Prostate gland (tissue), 2 donors: Measurements from ENCODE around the gene TCP1. TPM values are rescaled to one million over a fixed set of nuclear protein-coding genes. Genes with fewer than 3 reads are reported as not detected.

Experiments
- DNase-seq: peaks from one replicate; pipeline ENCODE4 v3.0.0-alpha.2; 2019; ENCODE audit warnings: low spot score
- H3K27ac ChIP-seq, 2 donors: fragments of 200-600 bp; sonication (generic); 2 replicates each; pipeline ENCODE4 v1.5.1; 2017 to 2019
- H3K27me3 ChIP-seq: fragments of 200-600 bp; sonication (generic); replicated peaks from 2 replicates; pipeline ENCODE4 v1.5.1; 2019; ENCODE audit not compliant: insufficient read depth
- H3K36me3 ChIP-seq, 2 donors: fragments of 200-600 bp; sonication (generic); 1 replicate in 1 of 2; 2 replicates in 1 of 2; pipeline versions ENCODE4 v1.5.1 to v1.8.1; 2017 to 2019
- H3K4me1 ChIP-seq: fragments of 200-600 bp; sonication (generic); replicated peaks from 2 replicates; pipeline ENCODE4 v1.5.1; 2019
- H3K4me3 ChIP-seq, 2 donors: fragments of 200-600 bp; sonication (generic); 2 replicates each; pipeline ENCODE4 v1.5.1; 2017 to 2019
- H3K9me3 ChIP-seq: fragments of 200-600 bp; sonication (generic); 2 replicates; pipeline ENCODE4 v1.5.1; 2017
- POLR2A ChIP-seq: fragments of 450-650 bp; IDR thresholded peaks from one replicate; pipeline ENCODE4 v1.6.1; 2016; ENCODE audit warnings: antibody characterized with exemption, mild to moderate bottlenecking
- POLR2AphosphoS5 ChIP-seq: sonication (generic); formaldehyde crosslinking; IDR thresholded peaks from one replicate; pipeline ENCODE4 v1.6.1; 2017; ENCODE audit warnings: antibody characterized with exemption
- WGBS: methylation state at CpG from one replicate; pipeline ENCODE4 v1.1.5; 2018; 5-methylcytosine and 5-hydroxymethylcytosine counted together
- intact Hi-C: fragments of 100-400 bp; cut with DNase I; formaldehyde crosslinking; loops from one replicate; pipeline ENCODE4 v1.14.2; 2022
- total RNA-seq, 2 donors: library from RNA; depleted of rRNA; stranded (reverse); fragments of >200 nt; gene quantifications; one replicate each; pipeline ENCODE4 v1.1.0, GENCODE V29; 2016
- TF ChIP-seq, protein P1 (sequence below), 4 experiments: fragments of 200-600 bp in 2 of 4; fragments of 450-650 bp in 2 of 4; sonication (generic) in 2 of 4; IDR thresholded peaks; 1 replicate in 3 of 4; 2 replicates in 1 of 4; pipeline ENCODE4 v1.5.1; 2016 to 2019; ENCODE audit warnings: antibody characterized with exemption in 4 of 4, mild to moderate bottlenecking in 2 of 4, moderate library complexity in 2 of 4

TCP1 gene
- 100 to 1,000 TPM; 145 to 187 TPM for total RNA-seq

DNA sequence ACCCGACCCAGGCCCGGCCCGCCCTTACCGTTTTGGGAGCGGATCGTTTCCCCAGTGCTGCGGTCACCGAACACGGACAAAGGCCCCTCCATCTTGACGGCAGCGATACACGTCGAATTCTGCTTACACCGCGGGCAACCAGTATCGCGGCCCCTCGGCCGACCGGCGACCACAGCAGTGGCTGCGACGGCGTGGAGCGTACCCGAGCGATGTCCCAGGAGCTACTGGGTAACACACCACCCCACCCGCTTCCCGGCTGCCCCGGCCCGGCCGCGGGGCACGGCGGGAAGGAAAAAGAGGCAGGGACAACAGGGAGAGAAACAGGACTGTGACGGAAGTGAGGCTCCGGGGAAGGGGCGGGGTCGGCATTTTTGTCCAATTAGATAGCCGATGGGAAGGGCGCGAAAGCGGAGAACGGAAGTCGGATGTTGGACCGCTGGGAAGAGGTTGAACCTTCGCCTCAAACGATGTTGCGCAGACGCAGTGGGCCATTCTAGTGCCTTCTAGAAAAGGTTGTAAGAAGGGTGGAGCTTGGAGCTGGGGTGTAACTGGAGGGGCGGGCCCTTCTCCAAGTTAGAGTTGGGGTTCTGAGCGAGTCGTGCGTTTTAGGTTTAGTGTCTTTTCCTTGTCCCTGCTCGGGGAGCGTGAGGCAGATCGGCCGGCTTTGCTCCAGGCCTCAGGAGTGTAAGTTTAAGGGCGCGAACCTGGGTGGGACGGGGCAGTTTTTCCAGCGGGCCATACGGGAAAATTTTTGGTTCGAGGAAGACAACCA is at the start of gene TCP1:
TCP1 (minus strand) TSS at position 226 of the 772 bp plus-strand sequence; CDS start at position 92, 134 bp downstream.
- Histone ChIP-seq H3K4me3 (peak within 1 kb of the TSS; percentile 92 to 97), H3K27ac (peak within 1 kb of the TSS; percentile 99), H3K27me3 (no peaks in the 10 kb centered on the region), H3K9me3 (no peaks in the 10 kb centered on the region), H3K4me1 (peaks cover 6% of the 10 kb centered on the region), H3K36me3 (peaks cover 0 to 9% of the 10 kb centered on the region in 2 donors)
- DNase-seq, result peak; percentile 100
- intact Hi-C loops, result loop anchor here (1.0 to 2.0 kb wide), 3 partner anchors 28 to 97 kb away; partner anchors contain the start of genes SOD2 and WTAP
- TF ChIP-seq, protein P1, sequence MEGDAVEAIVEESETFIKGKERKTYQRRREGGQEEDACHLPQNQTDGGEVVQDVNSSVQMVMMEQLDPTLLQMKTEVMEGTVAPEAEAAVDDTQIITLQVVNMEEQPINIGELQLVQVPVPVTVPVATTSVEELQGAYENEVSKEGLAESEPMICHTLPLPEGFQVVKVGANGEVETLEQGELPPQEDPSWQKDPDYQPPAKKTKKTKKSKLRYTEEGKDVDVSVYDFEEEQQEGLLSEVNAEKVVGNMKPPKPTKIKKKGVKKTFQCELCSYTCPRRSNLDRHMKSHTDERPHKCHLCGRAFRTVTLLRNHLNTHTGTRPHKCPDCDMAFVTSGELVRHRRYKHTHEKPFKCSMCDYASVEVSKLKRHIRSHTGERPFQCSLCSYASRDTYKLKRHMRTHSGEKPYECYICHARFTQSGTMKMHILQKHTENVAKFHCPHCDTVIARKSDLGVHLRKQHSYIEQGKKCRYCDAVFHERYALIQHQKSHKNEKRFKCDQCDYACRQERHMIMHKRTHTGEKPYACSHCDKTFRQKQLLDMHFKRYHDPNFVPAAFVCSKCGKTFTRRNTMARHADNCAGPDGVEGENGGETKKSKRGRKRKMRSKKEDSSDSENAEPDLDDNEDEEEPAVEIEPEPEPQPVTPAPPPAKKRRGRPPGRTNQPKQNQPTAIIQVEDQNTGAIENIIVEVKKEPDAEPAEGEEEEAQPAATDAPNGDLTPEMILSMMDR (IDR thresholded peaks at IDR 0.05), result peak in 1 of 4 experiments; percentile 6
- TF ChIP-seq POLR2A, result peak; percentile 98
- TF ChIP-seq POLR2AphosphoS5, result peak; percentile 100
- WGBS, result under 1% methylated on average over 64 of the region's 64 CpGs

DNA sequence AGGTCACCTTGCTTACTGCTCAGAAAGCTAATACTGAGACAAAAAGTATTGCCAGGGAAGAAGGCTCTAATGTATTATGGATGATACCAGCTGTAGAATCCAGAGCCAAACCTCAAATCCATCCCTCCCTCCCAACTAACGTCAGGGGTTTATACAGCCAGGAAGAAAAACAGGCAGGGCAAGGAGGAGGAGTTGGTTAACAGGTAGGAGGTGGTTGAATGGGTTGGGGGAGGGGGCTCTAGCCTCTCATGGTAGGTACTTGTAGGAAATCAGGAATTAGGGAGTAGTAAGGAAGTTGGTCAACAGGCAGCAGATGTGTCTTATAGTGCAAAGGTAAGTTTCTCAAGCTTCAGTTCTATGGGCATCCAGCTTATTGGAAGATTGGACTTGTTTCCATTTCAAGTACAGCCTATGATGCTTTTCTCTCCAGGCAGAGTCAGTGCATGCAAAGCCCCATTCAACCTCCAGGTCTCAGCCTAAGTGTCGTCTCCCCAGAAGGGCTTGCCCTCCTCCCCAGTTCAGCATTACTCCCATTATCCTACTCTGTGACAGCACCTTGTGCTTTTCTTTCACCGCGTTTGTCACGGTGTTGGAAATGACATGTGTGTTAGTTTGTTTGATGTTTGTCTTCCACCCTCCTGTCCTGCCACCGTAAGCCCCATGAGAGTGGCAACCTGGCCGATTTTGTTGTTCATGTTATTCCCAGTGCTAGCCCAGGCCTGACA is 48.8 kb upstream of the TCP1 start:
- WGBS, result 66% methylated on average over 7 of the region's 7 CpGs
- no peaks in the 10 kb centered on the region for H3K36me3 ChIP-seq
- no peak overlapping the region for H3K27ac ChIP-seq
- H3K27me3 ChIP-seq, result no peaks in the 10 kb centered on the region
- no peaks in the 10 kb centered on the region for H3K4me1 ChIP-seq
- TF ChIP-seq POLR2A, result no peak
- no peak overlapping the region for H3K4me3 ChIP-seq
- intact Hi-C loops, result no loop called here
- no peaks in the 10 kb centered on the region for H3K9me3 ChIP-seq
- DNase-seq, result no peak

DNA sequence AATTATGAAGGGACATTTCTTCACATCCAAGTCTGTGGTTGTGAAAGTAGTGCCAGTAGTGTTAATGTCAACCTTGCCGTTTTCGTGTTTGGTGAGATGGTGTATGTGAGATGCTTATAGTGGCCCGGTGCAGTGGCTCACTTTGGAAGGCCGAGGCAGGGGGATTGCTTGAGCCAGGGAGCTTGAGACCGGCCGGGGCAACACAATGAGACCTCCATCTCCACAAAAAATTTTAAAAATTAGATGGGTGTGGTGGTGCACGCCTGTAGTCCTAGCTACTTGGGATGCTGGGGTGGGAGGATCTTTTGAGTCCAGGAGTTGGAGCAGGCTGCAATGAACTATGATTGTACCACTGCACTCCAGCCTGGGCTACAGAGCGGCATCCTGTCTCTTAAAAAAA is 48.1 kb upstream of the TCP1 start:
- Histone ChIP-seq H3K36me3 (no peaks in the 10 kb centered on the region), H3K27me3 (no peaks in the 10 kb centered on the region), H3K9me3 (no peaks in the 10 kb centered on the region), H3K4me3 (no peak overlapping the region), H3K27ac (no peak overlapping the region), H3K4me1 (no peaks in the 10 kb centered on the region)
- TF ChIP-seq POLR2AphosphoS5 (no peak), POLR2A (no peak)
- TF ChIP-seq, protein P1 (IDR thresholded peaks at IDR 0.05), result no peak
- WGBS, result 76% methylated on average over 8 of the region's 8 CpGs
- intact Hi-C loops, result no loop called here
- no peak for DNase-seq

DNA sequence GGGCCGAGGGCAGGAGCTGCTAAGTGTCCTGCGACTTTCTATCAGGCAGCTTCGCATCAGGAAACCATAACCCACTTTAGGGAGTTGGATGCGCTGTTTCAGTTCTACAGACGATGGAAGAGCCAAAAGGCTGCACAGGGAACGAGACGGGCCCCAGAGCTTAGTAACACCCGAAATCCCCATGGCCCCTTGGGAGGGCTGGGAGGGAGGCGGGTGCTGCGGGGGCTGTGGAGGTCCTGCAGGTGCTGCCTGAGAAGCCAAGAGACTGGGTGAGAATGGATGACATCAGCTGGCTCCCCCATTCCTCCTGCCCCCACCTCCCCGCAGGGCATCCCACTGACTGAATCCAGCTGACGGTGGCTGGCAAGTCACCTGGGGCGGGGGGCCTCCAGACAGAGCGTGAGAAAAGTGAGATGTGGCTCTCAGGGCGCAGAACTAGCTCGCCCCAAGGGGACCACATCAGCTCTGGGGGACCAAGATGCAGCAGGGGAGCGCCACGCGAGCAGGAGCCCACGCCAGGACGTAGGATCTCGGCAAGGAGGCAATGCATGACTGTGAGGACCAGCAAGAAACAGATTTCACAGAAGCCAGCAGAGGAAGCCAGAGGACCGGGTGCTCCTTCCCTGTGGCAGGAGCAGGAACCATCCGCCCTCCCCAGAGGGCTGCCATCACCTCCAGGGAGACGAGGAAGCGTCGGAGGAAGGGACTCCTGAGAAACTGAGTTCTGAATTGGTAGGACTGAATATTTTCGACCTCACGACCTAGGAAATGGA is 47.5 kb upstream of the TCP1 start:
- H3K9me3 ChIP-seq, result no peaks in the 10 kb centered on the region
- no peaks in the 10 kb centered on the region for H3K4me1 ChIP-seq
- intact Hi-C loops, result no loop called here
- 90% methylated on average over 29 of the region's 29 CpGs for WGBS
- H3K27ac ChIP-seq, result no peak overlapping the region
- H3K27me3 ChIP-seq, result no peaks in the 10 kb centered on the region
- no peak overlapping the region for H3K4me3 ChIP-seq
- no peak for DNase-seq
- no peaks in the 10 kb centered on the region for H3K36me3 ChIP-seq
- TF ChIP-seq, protein P1 (IDR thresholded peaks at IDR 0.05), result no peak
- no peak for TF ChIP-seq POLR2AphosphoS5

DNA sequence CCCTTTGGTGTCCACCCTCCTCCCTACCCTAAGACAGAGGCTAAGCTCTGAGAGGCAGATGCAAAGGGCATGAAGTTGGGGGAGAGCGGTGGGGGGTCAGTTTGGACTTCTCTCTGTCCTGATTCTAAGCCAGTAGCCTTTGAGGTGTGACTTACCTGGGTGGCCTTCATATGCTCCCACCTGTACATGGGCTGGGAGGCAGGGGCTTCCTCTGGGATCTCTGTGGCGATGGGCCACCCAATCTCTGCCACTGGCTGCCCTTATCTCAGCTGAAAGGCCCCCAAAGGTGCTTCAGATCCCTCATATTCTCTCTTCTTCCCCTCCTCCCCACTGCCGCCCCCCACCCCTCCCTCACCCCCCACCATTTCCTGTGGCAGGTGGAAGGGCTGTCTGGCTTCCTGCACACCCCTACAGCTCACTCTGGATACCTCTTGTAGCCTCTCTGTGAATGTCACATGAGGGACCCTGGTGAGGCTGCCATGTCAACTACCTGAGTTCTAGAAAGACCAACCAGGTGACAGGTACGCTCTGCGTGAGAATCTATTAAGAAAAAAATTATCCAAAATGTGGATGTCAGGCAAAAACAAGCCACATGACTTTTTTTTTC is 44.7 kb upstream of the TCP1 start:
- no peak for DNase-seq
- no peaks in the 10 kb centered on the region for H3K4me1 ChIP-seq
- no peaks in the 10 kb centered on the region for H3K36me3 ChIP-seq
- no peak overlapping the region for H3K4me3 ChIP-seq
- intact Hi-C loops, result no loop called here
- no peak overlapping the region for H3K27ac ChIP-seq
- WGBS, result 92% methylated on average over 5 of the region's 5 CpGs
- TF ChIP-seq, protein P1 (IDR thresholded peaks at IDR 0.05), result no peak
- TF ChIP-seq POLR2A (no peak), POLR2AphosphoS5 (no peak)
- no peaks in the 10 kb centered on the region for H3K27me3 ChIP-seq
- no peaks in the 10 kb centered on the region for H3K9me3 ChIP-seq
